GM18861 (cell line): ENCODE measurements around the gene NDUFB6.
"Not testable (repeated sequence)": the region's sequence is repeated elsewhere in the genome, so short reads cannot be mapped to it uniquely, and the experiment has no call there.

ENCODE experiments used
- ATAC-seq: cut with Tn5 transposase; IDR thresholded peaks from one replicate; pipeline ENCODE4 v1.9.1; 2021; ENCODE audit not compliant: unreplicated experiment

The NDUFB6 gene

DNA sequence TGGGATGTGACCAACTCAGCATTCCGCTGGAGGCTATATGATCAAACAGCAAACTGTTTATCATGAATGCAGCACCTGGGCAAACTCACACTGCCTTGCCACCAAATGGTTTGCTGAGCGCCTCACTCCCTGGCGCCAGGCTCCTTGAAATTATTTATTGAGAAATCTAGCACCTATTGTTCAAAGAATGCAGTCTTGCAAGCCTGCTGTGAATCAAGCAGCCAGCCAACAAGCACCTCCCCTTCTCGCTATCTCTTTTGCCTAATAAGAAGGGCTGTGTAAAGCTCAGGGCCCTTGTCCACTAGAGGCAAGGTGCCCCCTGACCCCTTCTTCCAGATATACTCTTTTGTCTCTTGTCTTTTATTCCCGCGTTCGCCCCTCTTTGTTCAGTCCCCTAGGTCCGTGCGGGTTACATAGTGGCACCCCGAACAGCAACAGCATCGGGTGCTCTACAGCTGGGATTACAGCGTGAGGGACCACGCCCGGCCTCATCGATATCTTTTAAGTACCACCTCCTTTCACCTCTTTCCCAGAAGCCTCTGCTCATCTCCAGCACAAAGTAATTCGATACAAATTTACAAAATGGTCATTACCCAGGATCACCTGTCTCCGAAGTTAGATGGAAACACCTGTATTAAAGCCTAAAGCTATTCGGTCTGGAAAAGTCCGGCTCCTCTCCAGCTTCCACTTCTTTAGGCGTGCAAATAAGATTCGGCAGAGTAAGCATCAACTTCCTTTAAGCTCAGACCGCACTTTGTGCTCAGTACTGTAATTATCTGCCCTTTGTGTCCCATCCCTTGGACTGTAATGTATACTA, 47.9 kb downstream of the NDUFB6 start:
- no peak for ATAC-seq

GRCh38 chr9:32524558-32524891, 48.4 kb downstream of the NDUFB6 start:
- not testable (repeated sequence) for ATAC-seq

DNA sequence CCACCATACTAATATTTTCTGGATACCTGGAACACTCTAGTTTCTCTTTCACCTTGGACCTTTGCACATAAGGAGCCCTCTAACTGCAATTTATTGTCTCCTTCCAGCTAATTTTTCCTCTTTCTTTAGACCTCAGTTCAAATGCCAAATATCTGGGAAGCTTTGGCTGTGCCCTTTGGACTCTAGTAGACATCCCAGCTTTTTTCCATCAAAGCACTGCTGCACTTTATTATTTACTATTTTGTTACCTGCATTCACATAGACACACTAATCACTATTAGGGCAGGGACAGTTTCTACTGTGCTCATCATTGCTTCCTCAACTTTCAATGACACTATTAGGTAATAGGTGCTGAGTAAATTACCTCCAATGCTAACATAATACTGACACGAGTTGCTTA, 49.0 kb downstream of the NDUFB6 start:
- ATAC-seq: no peak

- ATAC-seq: no peak
Observed at GRCh38 chr9:32518276-32518675, 54.7 kb downstream of the NDUFB6 start.

DNA sequence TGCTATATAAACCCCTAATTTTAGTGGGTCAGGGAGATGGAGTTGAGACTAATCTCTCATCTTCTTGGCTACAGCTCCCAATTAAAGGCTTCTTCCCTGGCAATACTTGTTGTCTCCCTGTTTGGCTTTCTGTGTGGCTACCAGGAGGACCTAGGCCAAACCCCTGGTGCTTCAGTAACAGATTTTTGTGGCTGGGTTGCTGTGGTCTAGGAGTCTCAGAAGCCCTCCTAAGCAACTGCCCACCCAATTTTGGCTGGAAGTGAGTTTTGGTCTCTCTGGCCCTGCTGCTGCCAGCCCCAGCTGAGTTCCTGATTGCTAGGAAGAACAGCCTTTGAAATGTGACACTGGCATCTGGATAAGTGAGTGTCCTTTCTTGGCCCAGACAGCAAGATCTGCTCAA, 56.7 kb downstream of the NDUFB6 start:
- no peak for ATAC-seq

- no peak for ATAC-seq
Observed at GRCh38 chr9:32508728-32509127, 64.2 kb downstream of the NDUFB6 start.

GRCh38 chr9:32503008-32503407, 70.0 kb downstream of the NDUFB6 start:
- no peak for ATAC-seq
